Stimulated activated CD4-positive, alpha-beta T cell treated with anti-CD3 and anti-CD28 coated beads, Interleukin-2, amount 100 ng/mL, for 48 hours (primary cell): ENCODE measurements around the gene UNC119.

Experiments
- DNase-seq, 2 donors: peaks; one replicate each; pipeline ENCODE4 v3.0.0-alpha.2; 2020

The UNC119 gene

DNA sequence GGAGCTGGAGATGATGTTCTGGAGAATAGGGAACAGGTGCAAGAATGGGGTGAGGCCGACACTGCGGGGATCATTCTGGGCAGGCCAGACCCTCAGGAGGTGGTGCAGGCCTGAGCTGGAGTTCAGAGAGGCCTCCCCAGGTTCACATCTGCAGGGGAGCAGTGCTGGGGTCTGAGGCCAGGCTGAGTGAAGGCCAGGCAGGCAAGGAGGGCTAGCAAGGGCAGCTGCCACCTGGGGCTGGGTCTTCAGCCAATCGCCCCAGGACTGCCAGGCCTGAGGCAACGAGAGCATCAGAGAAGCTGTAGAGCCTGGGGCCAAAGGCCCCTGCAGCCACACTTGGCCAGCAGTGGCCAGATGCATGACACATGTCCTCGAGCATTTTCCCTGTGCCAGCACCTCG lies 31.7 kb downstream of the UNC119 start:
- no peak for DNase-seq

GRCh38 chr17:28519236-28519635 lies 33.2 kb downstream of the UNC119 start:
- DNase-seq = no peak

DNA sequence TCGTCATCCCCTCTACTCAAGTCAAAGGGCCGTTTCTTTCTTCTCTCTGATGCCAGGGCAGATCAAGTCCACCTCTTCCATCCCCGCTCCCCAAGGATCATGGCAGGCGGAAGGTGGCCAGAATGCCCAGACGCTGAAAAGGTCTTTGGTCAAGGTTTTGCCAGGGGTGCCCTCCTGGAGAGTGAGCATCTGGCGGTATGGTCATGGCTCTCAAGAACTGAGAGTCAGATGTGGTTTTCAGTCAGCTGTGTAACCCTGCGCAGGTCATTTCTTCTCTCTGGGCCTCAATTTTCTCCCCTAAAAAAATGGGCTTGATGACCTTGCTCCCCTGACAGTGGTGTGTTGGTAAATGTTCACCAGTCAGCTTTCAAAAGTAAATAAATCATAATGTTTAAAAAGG lies 33.8 kb downstream of the UNC119 start:
- DNase-seq = no peak

GRCh38 chr17:28518132-28518531 lies 34.3 kb downstream of the UNC119 start:
- DNase-seq = no peak

DNA sequence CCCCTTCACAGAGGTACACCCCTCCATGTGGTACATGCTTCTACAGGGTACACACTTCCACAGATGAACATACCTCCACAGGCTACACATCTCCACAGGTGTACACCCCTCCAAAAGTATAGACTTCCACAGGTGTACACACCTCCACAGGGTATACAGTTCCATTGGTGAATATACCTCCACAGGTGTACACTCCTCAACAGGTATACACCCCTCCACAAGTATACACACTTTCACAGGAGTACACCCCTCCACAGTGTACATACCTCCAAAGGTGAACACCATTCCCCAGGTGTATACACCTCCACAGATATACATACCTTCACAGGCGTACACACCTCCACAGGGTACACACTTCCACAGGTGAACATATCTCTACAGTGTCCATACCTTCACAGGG lies 36.9 kb downstream of the UNC119 start:
- DNase-seq = no peak

- no peak for DNase-seq
Observed at GRCh38 chr17:28514561-28515002, 37.8 kb downstream of the UNC119 start.

- no peak for DNase-seq
Observed at GRCh38 chr17:28513476-28513875, 38.9 kb downstream of the UNC119 start.

DNA sequence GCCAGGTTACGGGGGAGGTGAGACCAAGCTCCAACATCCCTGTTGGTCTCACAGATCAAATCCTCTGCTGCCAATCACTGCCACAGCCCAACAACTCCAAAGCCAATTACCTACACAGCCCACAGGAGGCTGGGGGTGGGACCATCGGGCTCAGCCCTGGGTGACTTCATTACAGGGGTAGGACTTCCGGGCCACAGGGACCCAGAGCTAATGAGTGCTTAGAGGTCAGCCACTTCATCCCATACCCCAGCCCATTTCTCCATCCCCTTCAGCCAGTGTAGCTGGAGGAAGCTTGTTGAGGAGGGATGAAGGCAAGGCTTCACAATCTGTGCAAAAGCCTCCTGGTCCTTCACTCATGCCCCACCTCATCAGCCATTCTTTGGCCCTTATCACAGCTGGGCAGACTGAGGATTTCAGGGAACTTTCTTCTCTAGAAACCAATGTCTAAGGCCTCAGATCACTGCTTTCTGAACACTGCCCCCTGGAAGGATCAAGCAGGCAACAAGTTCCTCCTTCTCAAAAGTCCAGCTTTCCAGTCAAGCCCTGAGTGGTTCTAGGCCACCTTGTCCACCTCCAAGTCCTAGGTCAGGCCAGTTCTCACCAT lies 40.5 kb downstream of the UNC119 start:
- DNase-seq = no peak

DNA sequence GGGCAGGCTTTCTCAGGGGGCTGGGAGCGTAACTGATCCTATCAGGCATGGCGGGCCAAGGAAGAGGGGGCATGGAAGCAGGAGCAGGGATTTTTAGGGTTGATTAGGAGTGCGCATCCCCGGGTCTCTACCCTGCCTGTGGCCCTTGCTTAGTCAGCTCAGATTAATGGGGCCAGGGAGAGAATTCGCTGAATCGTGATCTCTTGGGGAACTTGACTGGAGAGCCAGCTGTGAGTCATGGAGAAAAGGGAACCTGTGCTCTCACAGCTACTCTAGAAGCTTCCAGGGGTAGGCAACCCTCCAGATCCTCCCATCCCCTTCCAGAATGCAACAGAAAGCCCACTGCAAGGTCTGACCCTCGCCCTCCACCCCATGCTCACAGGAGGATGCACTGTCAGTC lies 42.6 kb downstream of the UNC119 start:
- no peak for DNase-seq

DNA sequence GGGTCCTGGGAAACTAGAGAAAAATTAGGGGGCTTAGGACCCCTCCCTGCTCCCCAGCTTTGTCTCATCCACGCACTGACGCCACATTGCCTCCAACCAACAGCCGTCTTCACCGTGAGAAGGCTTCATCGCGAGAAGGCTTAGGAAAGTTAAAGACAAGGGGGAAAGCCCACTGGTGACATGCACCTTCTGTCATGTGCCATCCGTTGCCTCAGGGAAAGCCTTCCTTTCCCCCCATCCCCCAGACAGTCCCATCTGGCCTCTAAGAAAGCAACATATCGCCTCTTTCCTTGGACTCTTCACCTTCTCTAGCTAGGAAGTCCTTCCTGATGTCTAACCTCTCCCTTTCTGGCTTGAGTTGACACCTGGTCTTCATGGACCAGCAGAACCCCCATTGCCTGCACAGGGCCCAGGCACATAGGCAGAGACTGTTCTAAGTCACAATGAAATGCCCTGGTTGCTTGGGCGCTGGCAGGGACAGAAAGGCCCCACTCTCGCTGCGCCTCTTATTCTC lies 44.2 kb downstream of the UNC119 start:
- DNase-seq = no peak

DNA sequence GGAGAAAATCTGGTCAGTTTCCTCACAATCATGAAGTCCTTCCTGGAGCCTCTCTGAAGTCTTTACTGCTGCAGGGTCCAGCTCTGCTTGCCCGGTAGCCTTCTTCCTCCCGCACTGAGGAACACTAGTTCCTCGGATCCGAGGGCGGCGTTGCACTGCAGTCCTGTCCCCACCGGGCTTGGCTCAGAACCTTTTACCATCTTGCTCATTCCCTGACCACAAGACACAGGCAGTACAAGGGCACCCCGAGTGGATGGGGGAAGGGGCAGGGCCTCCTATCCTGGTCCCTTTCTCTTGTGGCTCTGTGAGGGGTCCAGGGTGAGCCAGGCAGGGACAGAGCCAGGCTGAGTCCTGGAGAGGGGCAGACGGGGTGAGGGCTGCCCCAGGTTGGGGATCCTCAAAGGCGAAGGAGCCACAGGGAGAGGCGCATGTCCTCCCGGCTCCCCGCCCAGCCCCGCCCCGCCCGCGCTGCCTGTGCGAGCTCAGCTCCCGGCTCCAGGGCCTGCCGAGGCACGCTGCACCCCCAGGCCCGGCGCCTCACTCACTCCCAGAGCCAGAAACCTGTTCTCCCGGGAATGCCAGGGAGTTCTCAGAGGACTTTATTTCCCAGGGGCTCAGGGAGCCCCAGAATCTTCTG lies 44.7 kb downstream of the UNC119 start:
- DNase-seq = no peak

- no peak for DNase-seq
Observed at GRCh38 chr17:28506763-28507487, 45.5 kb downstream of the UNC119 start.

GRCh38 chr17:28505986-28506665 lies 46.3 kb downstream of the UNC119 start, which contains the start of gene FOXN1:
TSS of gene FOXN1 (plus strand) at chr17:28506348. CDS start at chr17:28523970, 17,622 bp downstream.
- no peak for DNase-seq

DNA sequence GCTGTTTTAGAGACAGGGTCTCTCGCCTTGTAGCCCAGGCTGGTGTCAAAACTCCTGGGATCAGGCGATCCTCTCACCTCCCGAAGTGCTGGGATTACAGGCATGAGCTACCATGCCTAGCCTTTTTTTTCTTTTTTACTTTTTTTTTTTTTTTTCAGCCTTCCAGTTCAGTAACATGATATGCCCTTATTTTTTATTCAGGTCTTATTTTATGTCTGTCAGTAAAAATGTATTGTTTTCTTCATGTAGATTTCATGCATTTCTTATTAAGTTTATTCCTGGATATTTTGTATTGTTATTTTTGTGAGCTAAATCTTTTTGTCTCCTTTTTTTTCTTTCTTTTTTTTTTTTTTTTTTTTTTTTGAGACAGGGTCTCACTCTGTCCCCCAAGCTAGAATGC lies 49.0 kb downstream of the UNC119 start:
- no peak for DNase-seq

- no peak for DNase-seq
Observed at GRCh38 chr17:28501421-28502284, 50.8 kb downstream of the UNC119 start.

- DNase-seq = no peak
Observed at GRCh38 chr17:28500712-28501379, 51.6 kb downstream of the UNC119 start.

GRCh38 chr17:28499684-28500357 lies 52.6 kb downstream of the UNC119 start:
- no peak for DNase-seq

DNA sequence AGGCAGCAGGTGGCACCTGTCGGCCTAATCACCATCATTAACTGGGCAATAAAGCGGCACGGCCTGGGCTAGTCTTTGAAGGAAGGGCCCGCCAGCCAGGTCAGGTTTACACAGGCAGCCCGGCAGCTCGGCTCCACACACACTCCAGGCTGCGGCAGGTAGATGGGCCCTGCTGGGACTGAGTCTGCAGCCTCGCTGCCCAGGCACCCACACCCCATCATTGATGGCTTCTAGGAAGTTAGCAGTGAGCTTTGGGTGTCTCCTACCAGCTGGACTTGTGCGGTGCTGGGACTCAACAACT lies 53.1 kb downstream of the UNC119 start:
- no peak for DNase-seq

- no peak for DNase-seq
Observed at GRCh38 chr17:28498652-28499363, 53.6 kb downstream of the UNC119 start.

- DNase-seq = no peak
Observed at GRCh38 chr17:28497931-28498330, 54.5 kb downstream of the UNC119 start.
